SJSA1 (cell line): ENCODE results near the gene FARP1. TPM values are rescaled to one million over a fixed set of nuclear protein-coding genes. Genes with fewer than 3 reads are reported as not detected.
A peak's percentile ranks its signal among the peaks of the same experiment; 100 is the strongest.
"Not testable (repeated sequence)": the region's sequence is repeated elsewhere in the genome, so short reads cannot be mapped to it uniquely, and the experiment has no call there.

ENCODE experiments used
- DNase-seq, 2 experiments: peaks; one replicate each; pipeline ENCODE4 v3.0.0-alpha.2; 2015 to 2020; ENCODE audit warnings: low spot score in 2 of 2, low read depth in 1 of 2
- H3K27ac ChIP-seq: fragments of 250-450 bp; sonication (Bioruptor Pico); 2 replicates; pipeline ENCODE4 v1.5.1; 2020; ENCODE audit warnings: mild to moderate bottlenecking, moderate library complexity
- H3K27me3 ChIP-seq: fragments of 250-450 bp; sonication (Bioruptor Pico); replicated peaks from 2 replicates; pipeline ENCODE4 v1.5.1; 2020; ENCODE audit warnings: mild to moderate bottlenecking, moderate library complexity
- H3K36me3 ChIP-seq: fragments of 250-450 bp; sonication (Bioruptor Pico); 2 replicates; pipeline ENCODE4 v1.5.1; 2020; ENCODE audit warnings: mild to moderate bottlenecking
- H3K4me1 ChIP-seq: fragments of 250-450 bp; sonication (Bioruptor Pico); replicated peaks from 2 replicates; pipeline ENCODE4 v1.6.1; 2021; ENCODE audit warnings: mild to moderate bottlenecking
- H3K4me3 ChIP-seq: fragments of 250-450 bp; sonication (Bioruptor Pico); 2 replicates; pipeline ENCODE4 v1.5.1; 2020; ENCODE audit warnings: mild to moderate bottlenecking
- H3K9me3 ChIP-seq: fragments of 250-450 bp; sonication (Bioruptor Pico); replicated peaks from 2 replicates; pipeline ENCODE4 v1.5.1; 2020; ENCODE audit warnings: mild to moderate bottlenecking
- total RNA-seq: library from RNA; depleted of rRNA; stranded (reverse); fragments of >200 nt; shearing (Covaris generic); gene quantifications from 2 replicates; pipeline ENCODE4 v1.2.3, GENCODE V29; 2014

FARP1 gene
- total RNA-seq, 1 experiment from 2014 or later = 31.3 TPM

- no peaks in the 10 kb centered on the region for H3K36me3 ChIP-seq
- H3K9me3 ChIP-seq = no peaks in the 10 kb centered on the region
- H3K4me1 ChIP-seq = peaks cover 10% of the 10 kb centered on the region
- DNase-seq = no peak
- H3K4me3 ChIP-seq = no peak overlapping the region
- no peak overlapping the region for H3K27ac ChIP-seq
- H3K27me3 ChIP-seq = no peaks in the 10 kb centered on the region
These were observed 221.3 kb downstream of the FARP1 start for GRCh38 chr13:98364179-98364578.

DNA sequence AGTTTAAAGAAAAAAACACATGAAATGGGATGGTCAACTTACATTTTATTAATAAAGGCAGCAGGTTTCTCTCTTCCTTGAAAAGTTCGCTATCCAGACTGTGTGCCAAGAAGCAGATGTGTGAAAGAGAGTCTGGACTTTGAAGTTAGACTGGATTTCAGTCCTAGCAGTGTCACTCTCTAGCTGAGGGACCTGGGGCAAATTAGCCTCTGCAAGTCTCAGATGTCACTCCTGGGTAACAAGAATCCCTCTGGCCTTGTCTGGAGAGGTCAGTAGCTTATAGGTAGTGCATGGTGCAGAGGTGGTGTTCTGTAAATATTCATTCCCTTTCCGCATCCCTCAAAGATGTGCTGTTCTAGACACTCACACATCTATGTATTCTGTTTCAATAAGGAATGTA is 221.8 kb downstream of the FARP1 start:
- Histone ChIP-seq H3K9me3 (no peaks in the 10 kb centered on the region), H3K27me3 (no peaks in the 10 kb centered on the region), H3K27ac (no peak overlapping the region), H3K4me3 (no peak overlapping the region), H3K36me3 (peaks cover 2% of the 10 kb centered on the region; the same call in 1 of the 2 replicates), H3K4me1 (peaks cover 10% of the 10 kb centered on the region)
- DNase-seq = peak in 1 of 2 experiments; percentile 25

DNA sequence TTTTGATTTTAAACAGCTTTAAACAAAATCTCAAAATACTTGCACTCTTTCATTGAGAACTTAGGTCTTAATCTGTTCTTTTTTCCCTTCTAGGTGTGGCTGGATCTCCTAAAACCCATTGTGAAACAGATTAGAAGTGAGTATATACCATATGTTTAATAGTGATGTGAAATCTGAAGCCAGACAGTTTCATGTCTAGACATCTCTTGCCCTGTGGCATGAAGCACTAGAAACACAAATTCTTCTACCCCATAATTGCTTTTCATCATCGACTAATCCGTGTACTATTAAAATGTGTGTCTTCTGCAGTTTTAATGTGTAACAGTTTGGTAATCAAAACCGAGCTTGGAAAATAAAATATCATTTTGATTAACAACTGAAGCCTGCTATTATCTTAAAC is 222.4 kb downstream of the FARP1 start:
- Histone ChIP-seq H3K36me3 (peaks cover 3% of the 10 kb centered on the region; the same call in 1 of the 2 replicates), H3K27me3 (no peaks in the 10 kb centered on the region), H3K27ac (no peak overlapping the region), H3K4me1 (peaks cover 16% of the 10 kb centered on the region), H3K4me3 (no peak overlapping the region), H3K9me3 (no peaks in the 10 kb centered on the region)
- no peak for DNase-seq

GRCh38 chr13:98366010-98366409 is 223.1 kb downstream of the FARP1 start:
- peak in 1 of 2 experiments; percentile 8 for DNase-seq
- peaks cover 23% of the 10 kb centered on the region for H3K4me1 ChIP-seq
- H3K27ac ChIP-seq = no peak overlapping the region
- no peaks in the 10 kb centered on the region for H3K27me3 ChIP-seq
- no peak overlapping the region for H3K4me3 ChIP-seq
- peaks cover 3% of the 10 kb centered on the region; the same call in 1 of the 2 replicates for H3K36me3 ChIP-seq
- no peaks in the 10 kb centered on the region for H3K9me3 ChIP-seq

DNA sequence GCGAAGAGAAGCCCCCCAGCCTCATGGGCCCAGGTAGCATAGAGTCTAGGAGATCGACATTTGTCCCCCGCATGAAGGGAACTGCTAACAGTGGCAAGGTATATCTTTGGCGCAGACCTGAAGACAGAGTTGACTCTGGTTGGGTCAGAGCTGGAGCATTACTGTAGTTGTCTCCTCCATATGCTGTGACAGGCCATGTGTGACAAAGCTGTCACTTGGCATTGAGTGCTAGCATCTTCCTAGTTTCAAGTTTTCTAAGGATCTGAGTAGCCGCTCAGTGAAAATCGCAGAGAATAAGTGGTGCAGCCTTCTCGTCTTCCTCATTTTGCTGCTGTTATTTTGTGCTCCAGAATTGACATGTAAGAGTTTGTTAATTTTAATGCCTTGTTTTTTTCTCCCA is 223.5 kb downstream of the FARP1 start:
- Histone ChIP-seq H3K9me3 (no peaks in the 10 kb centered on the region), H3K27ac (no peak overlapping the region)

GRCh38 chr13:98366959-98367358 is 224.1 kb downstream of the FARP1 start:
- Histone ChIP-seq H3K36me3 (peaks cover 3% of the 10 kb centered on the region; the same call in 1 of the 2 replicates), H3K4me3 (no peak overlapping the region), H3K27me3 (no peaks in the 10 kb centered on the region), H3K27ac (no peak overlapping the region), H3K9me3 (no peaks in the 10 kb centered on the region), H3K4me1 (peaks cover 29% of the 10 kb centered on the region)
- DNase-seq = peak in 1 of 2 experiments; percentile 36

More for the DNA sequence above, 223.5 kb downstream of the FARP1 start:
- no peaks in the 10 kb centered on the region for H3K27me3 ChIP-seq
- H3K36me3 ChIP-seq = peaks cover 3% of the 10 kb centered on the region; the same call in 1 of the 2 replicates
- peak in 1 of 2 experiments; percentile 25 for DNase-seq
- H3K4me1 ChIP-seq = peaks cover 25% of the 10 kb centered on the region
- H3K4me3 ChIP-seq = no peak overlapping the region

DNA sequence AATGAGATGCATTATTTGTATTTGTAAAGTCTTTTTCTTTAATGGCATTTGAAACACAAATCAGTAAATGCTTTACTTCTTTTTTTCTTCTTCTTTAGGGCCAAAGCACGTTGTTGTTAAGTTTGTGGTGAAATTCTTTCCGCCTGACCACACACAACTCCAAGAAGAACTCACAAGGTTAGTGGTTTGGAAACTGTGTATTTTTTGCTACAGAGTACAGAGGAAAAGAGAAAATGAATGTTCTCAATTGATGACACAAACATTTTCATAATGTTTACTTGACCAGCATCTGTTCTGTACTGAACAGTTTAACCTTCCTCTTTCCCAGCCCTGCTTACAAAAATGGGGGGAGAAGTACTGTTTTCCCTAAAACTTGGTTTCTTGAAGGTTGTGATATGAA is 225.1 kb downstream of the FARP1 start:
- DNase-seq = peak; percentile 42 to 57
- Histone ChIP-seq H3K27ac (no peak overlapping the region; the same call in 1 of the 2 replicates), H3K27me3 (no peaks in the 10 kb centered on the region), H3K9me3 (no peaks in the 10 kb centered on the region), H3K4me3 (no peak overlapping the region), H3K4me1 (peaks cover 29% of the 10 kb centered on the region), H3K36me3 (peaks cover 3% of the 10 kb centered on the region; the same call in 1 of the 2 replicates)

DNA sequence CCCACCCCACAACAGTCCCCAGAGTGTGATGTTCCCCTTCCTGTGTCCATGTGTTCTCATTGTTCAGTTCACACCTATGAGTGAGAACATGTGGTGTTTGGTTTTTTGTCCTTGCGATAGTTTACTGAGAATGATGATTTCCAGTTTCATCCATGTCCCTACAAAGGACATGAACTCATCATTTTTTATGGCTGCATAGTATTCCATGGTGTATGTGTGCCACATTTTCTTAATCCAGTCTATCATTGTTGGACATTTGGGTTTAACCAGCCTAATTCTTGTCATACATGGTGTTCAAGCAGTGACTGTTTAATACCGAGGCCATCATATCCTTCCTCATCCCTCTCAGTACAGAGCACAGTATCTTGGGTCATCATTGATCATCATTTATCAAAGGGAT is 226.6 kb downstream of the FARP1 start:
- H3K27ac ChIP-seq, H3K27me3 ChIP-seq, DNase-seq, H3K4me3 ChIP-seq, H3K9me3 ChIP-seq, H3K36me3 ChIP-seq: not testable (repeated sequence)
- peaks cover 29% of the 10 kb centered on the region for H3K4me1 ChIP-seq

GRCh38 chr13:98370261-98370660 is 227.4 kb downstream of the FARP1 start:
- Histone ChIP-seq H3K9me3 (no peaks in the 10 kb centered on the region), H3K27me3 (no peaks in the 10 kb centered on the region), H3K4me3 (no peak overlapping the region), H3K4me1 (peaks cover 29% of the 10 kb centered on the region), H3K36me3 (peaks cover 3% of the 10 kb centered on the region; the same call in 1 of the 2 replicates), H3K27ac (no peak overlapping the region)
- peak in 1 of 2 experiments; percentile 35 for DNase-seq

DNA sequence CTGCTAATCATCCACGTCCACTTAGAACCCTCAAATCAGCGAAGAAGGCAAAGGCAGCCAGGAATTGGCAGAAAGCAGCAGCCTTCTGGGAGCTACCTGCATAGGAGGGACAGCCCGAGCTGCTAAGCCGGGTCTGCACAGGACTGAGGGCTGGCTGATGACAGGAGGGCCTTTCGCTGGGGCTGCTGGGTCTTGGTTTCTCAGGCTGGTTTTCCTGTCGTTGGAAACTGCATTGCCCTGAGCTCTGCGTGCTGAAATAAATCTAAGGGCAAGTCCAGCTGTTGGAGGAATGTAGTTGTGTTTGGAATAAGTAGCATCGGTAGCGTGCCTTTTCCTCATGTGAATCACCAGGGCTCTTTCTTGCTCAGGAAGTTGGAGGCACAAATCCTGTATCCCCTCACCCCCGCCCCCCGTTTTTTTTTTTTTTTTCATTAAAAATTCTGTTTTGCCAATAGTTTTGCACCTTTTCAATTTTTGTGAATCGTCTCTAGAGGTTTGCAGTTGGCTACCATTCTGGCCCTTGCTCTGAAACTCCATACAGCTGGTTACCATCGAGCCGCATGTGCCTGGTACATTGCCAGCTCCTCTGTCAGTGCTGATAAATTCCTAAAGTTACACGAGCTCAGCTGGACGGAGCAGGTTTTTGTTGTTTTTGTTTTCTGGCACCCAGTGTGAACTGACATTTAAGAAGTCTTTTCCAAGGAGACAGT is 228.1 kb downstream of the FARP1 start:
- H3K36me3 ChIP-seq = peaks cover 3% of the 10 kb centered on the region; the same call in 1 of the 2 replicates
- H3K9me3 ChIP-seq = no peaks in the 10 kb centered on the region
- peak; percentile 61 to 83 for DNase-seq
- no peaks in the 10 kb centered on the region for H3K27me3 ChIP-seq
- peaks cover 29% of the 10 kb centered on the region for H3K4me1 ChIP-seq
- H3K27ac ChIP-seq = peak overlapping the region; percentile 39
- no peak overlapping the region for H3K4me3 ChIP-seq

- Histone ChIP-seq H3K4me1 (peaks cover 29% of the 10 kb centered on the region), H3K4me3 (no peak overlapping the region), H3K9me3 (no peaks in the 10 kb centered on the region), H3K27me3 (no peaks in the 10 kb centered on the region), H3K36me3 (peaks cover 3% of the 10 kb centered on the region; the same call in 1 of the 2 replicates), H3K27ac (peak overlapping the region; percentile 39)
- DNase-seq = no peak
These were observed 228.7 kb downstream of the FARP1 start for GRCh38 chr13:98371516-98372023.

DNA sequence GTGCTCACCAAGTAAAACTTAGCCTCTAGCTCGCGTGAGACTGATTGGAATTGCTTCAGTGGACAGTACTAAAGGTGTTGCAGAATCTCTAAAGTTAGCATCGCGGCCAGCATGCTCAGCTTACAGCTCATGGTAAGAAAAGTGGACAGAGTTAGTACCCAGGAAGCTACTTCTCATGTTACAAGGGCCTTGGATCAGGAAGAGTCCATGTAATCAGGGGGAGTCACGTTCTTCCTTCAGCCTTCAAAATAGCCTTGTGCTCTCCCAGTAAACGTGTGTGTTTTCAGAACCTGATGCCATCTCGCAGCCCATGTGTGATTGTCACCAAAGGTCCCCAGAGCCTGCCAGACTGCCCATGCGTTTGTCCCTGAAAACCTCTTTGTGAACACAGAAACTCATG is 230.0 kb downstream of the FARP1 start:
- no peak overlapping the region for H3K4me3 ChIP-seq
- no peak overlapping the region for H3K27ac ChIP-seq
- H3K4me1 ChIP-seq = peaks cover 27% of the 10 kb centered on the region
- no peaks in the 10 kb centered on the region for H3K9me3 ChIP-seq
- no peak for DNase-seq
- H3K27me3 ChIP-seq = no peaks in the 10 kb centered on the region
- H3K36me3 ChIP-seq = peaks cover 3% of the 10 kb centered on the region; the same call in 1 of the 2 replicates

DNA sequence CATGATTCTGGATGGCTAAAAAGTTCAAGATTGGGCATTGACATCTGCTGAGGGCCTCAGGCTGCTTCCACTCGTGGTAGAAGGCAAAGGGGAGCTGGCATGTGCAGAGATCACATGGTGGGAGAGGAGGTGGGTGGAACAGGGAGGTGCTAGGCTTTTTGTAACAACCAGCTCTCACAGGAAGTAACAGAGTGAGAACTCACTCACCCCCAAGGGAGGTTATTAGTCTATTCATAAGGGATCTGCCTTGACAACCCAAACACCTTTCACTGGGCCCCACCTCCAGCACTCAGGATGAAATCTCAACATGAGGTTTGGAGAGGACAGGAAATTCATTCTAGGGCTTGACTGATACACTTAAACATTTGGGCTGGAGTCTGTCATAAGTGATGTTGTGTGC is 231.9 kb downstream of the FARP1 start:
- H3K4me1 ChIP-seq = peaks cover 18% of the 10 kb centered on the region
- no peak for DNase-seq
- H3K27ac ChIP-seq = no peak overlapping the region
- peaks cover 4% of the 10 kb centered on the region; the same call in 1 of the 2 replicates for H3K36me3 ChIP-seq
- H3K27me3 ChIP-seq = no peaks in the 10 kb centered on the region
- no peak overlapping the region for H3K4me3 ChIP-seq
- H3K9me3 ChIP-seq = no peaks in the 10 kb centered on the region

GRCh38 chr13:98377635-98378378 is 234.9 kb downstream of the FARP1 start:
- DNase-seq = no peak
- Histone ChIP-seq H3K27ac (no peak overlapping the region), H3K4me1 (no peaks in the 10 kb centered on the region), H3K4me3 (no peak overlapping the region), H3K36me3 (0 out of 2 replicates have a peak, but pooled peaks cover 4% of the 10 kb centered on the region), H3K9me3 (no peaks in the 10 kb centered on the region), H3K27me3 (no peaks in the 10 kb centered on the region)
